GM12891 (cell line): ENCODE results near the gene EMC10.
"Not testable (repeated sequence)": the region's sequence is repeated elsewhere in the genome, so short reads cannot be mapped to it uniquely, and the experiment has no call there.

Source experiments
- DNase-seq: peaks from one replicate; pipeline ENCODE4 v3.0.0; 2011; ENCODE audit warnings: low spot score; ENCODE audit not compliant: insufficient read length
- FAIRE-seq: peaks from 2 replicates; lab custom pipeline; 2011; peaks lifted over from hg19 to GRCh38; lab: Jason Lieb, UNC
- PAX5 ChIP-seq: IDR thresholded peaks from 2 replicates; pipeline ENCODE4 v1.6.1; 2011; ENCODE audit warnings: low read length, moderate library complexity, mild to moderate bottlenecking; ENCODE audit not compliant: insufficient read depth, severe bottlenecking
- POLR2A ChIP-seq: IDR thresholded peaks from 2 replicates; pipeline ENCODE4 v1.6.1; 2011; ENCODE audit warnings: low read depth, low read length, control low read depth
- POLR2AphosphoS5 ChIP-seq: IDR thresholded peaks from 2 replicates; pipeline ENCODE4 v1.6.1; 2011; ENCODE audit warnings: low read depth, low read length, control low read depth
- POU2F2 ChIP-seq: IDR thresholded peaks from 2 replicates; pipeline ENCODE4 v1.6.1; 2011; ENCODE audit warnings: low read depth, mild to moderate bottlenecking, control low read depth, low read length, moderate library complexity
- SPI1 ChIP-seq: IDR thresholded peaks from 2 replicates; pipeline ENCODE4 v1.6.1; 2011; ENCODE audit warnings: low read depth, low read length, control low read depth
- TAF1 ChIP-seq: IDR thresholded peaks from 2 replicates; pipeline ENCODE4 v1.6.1; 2011; ENCODE audit warnings: low read depth, low read length, control low read depth

The EMC10 gene

GRCh38 chr19:50464348-50464747 is 12.0 kb upstream of the EMC10 start:
- DNase-seq: no peak
- TF ChIP-seq SPI1 (no peak), PAX5 (no peak), POU2F2 (no peak), TAF1 (no peak), POLR2A (no peak), POLR2AphosphoS5 (no peak)
- no peak for FAIRE-seq

GRCh38 chr19:50465000-50465399 is 11.3 kb upstream of the EMC10 start:
- no peak for DNase-seq
- TF ChIP-seq POU2F2: no peak
- TF ChIP-seq POLR2A: no peak
- no peak for TF ChIP-seq SPI1
- no peak for TF ChIP-seq PAX5
- TF ChIP-seq POLR2AphosphoS5: no peak
- no peak for TF ChIP-seq TAF1
- no peak for FAIRE-seq

GRCh38 chr19:50465986-50466705 is 10.2 kb upstream of the EMC10 start:
- TF ChIP-seq PAX5 (no peak), POLR2A (no peak), SPI1 (no peak), POU2F2 (no peak), TAF1 (no peak), POLR2AphosphoS5 (no peak)
- FAIRE-seq (no peak), DNase-seq (no peak)

- FAIRE-seq (no peak), DNase-seq (no peak)
- TF ChIP-seq POU2F2 (no peak), TAF1 (no peak), POLR2A (no peak), PAX5 (no peak), SPI1 (no peak), POLR2AphosphoS5 (no peak)
Measured at GRCh38 chr19:50466706-50467039, 9.6 kb upstream of the EMC10 start.

- no peak for FAIRE-seq
- no peak for DNase-seq
- TF ChIP-seq POLR2AphosphoS5: no peak
- TF ChIP-seq POU2F2: no peak
- TF ChIP-seq TAF1: no peak
- no peak for TF ChIP-seq PAX5
- no peak for TF ChIP-seq POLR2A
- TF ChIP-seq SPI1: no peak
Measured at GRCh38 chr19:50467566-50467965, 8.7 kb upstream of the EMC10 start.

- no peak for DNase-seq
- FAIRE-seq: no peak
- TF ChIP-seq POLR2A: no peak
- TF ChIP-seq POLR2AphosphoS5: no peak
- TF ChIP-seq TAF1: no peak
- no peak for TF ChIP-seq POU2F2
- no peak for TF ChIP-seq SPI1
- no peak for TF ChIP-seq PAX5
Measured at GRCh38 chr19:50468818-50469217, 7.5 kb upstream of the EMC10 start.

GRCh38 chr19:50473336-50473735 is 3.0 kb upstream of the EMC10 start:
- not testable (repeated sequence) for DNase-seq, FAIRE-seq

GRCh38 chr19:50475101-50475568 is 1.2 kb upstream of the EMC10 start:
- TF ChIP-seq POLR2A (no peak), TAF1 (no peak), POLR2AphosphoS5 (no peak), SPI1 (no peak), PAX5 (no peak), POU2F2 (no peak)
- DNase-seq: no peak
- no peak for FAIRE-seq

- DNase-seq (no peak), FAIRE-seq (no peak)
- TF ChIP-seq POLR2AphosphoS5: no peak
Measured at GRCh38 chr19:50475736-50476223, 527 bp upstream of the EMC10 start.

GRCh38 chr19:50476907-50477238 is 566 bp downstream of the EMC10 start:
- TF ChIP-seq TAF1 (no peak), PAX5 (no peak), POU2F2 (no peak), POLR2AphosphoS5 (no peak), SPI1 (no peak), POLR2A (no peak)
- DNase-seq (no peak), FAIRE-seq (no peak)
